HepG2 (cell line): ENCODE results near the gene ENC1. TPM values are rescaled to one million over a fixed set of nuclear protein-coding genes. Genes with fewer than 3 reads are reported as not detected.

Experiments used
- BRD4 ChIP-seq: sonication (generic); formaldehyde crosslinking; IDR thresholded peaks from 2 replicates; pipeline ENCODE4 v1.4.0; 2020; ENCODE audit warnings: missing genetic modification reagents
- CBX2 ChIP-seq, 2 experiments: fragments of 200-600 bp in 1 of 2; sonication (generic); formaldehyde crosslinking in 1 of 2; IDR thresholded peaks; 2 replicates each; pipeline versions ENCODE4 v1.7.0 to v1.8.1; 2018 to 2022; ENCODE audit warnings: low read depth in 2 of 2, low read length in 1 of 2, mild to moderate bottlenecking in 1 of 2, missing genetic modification reagents in 1 of 2
- FOXM1 ChIP-seq: sonication (generic); formaldehyde crosslinking; IDR thresholded peaks from 2 replicates; pipeline ENCODE4 v1.5.0; 2020; ENCODE audit warnings: missing genetic modification reagents
- HMG20B ChIP-seq: conservative IDR thresholded peaks from 2 replicates; pipeline ENCODE4 v1.6.1; 2016; ENCODE audit warnings: missing genetic modification reagents, missing compliant biosample characterization
- LBX2 ChIP-seq: sonication (generic); formaldehyde crosslinking; IDR thresholded peaks from 2 replicates; pipeline ENCODE4 v1.5.0; 2020; ENCODE audit warnings: missing genetic modification reagents, mild to moderate bottlenecking, borderline replicate concordance
- MTF2 ChIP-seq: sonication (generic); formaldehyde crosslinking; IDR thresholded peaks from 2 replicates; pipeline ENCODE4 v1.5.0; 2020; ENCODE audit warnings: missing genetic modification reagents, borderline replicate concordance
- PHB2 ChIP-seq: fragments of 450-650 bp; IDR thresholded peaks from 2 replicates; pipeline ENCODE4 v1.6.1; 2018; ENCODE audit not compliant: partially characterized antibody
- PHF20 ChIP-seq: sonication (generic); formaldehyde crosslinking; IDR thresholded peaks from 2 replicates; pipeline ENCODE4 v1.5.0; 2020; ENCODE audit warnings: mild to moderate bottlenecking, missing genetic modification reagents
- RELA ChIP-seq: sonication (generic); formaldehyde crosslinking; IDR thresholded peaks from 2 replicates; pipeline ENCODE4 v1.4.0; 2020; ENCODE audit warnings: missing genetic modification reagents
- SCMH1 ChIP-seq: sonication (generic); formaldehyde crosslinking; IDR thresholded peaks from 2 replicates; pipeline ENCODE4 v1.9.0; 2021; ENCODE audit warnings: missing genetic modification reagents, mild to moderate bottlenecking, borderline replicate concordance
- SRY ChIP-seq: sonication (generic); formaldehyde crosslinking; IDR thresholded peaks from 2 replicates; pipeline ENCODE4 v1.8.0; 2022; ENCODE audit warnings: mild to moderate bottlenecking, missing genetic modification reagents
- STAT5B ChIP-seq: sonication (generic); formaldehyde crosslinking; IDR thresholded peaks from 2 replicates; pipeline ENCODE4 v1.4.0; 2020; ENCODE audit warnings: missing genetic modification reagents
- SUZ12 ChIP-seq: fragments of 150-350 bp; IDR thresholded peaks from 2 replicates; pipeline ENCODE4 v1.6.1; 2014; ENCODE audit warnings: low read depth, low read length
- TFAP4 ChIP-seq: sonication (generic); IDR thresholded peaks from 2 replicates; pipeline ENCODE4 v1.6.1; 2016; ENCODE audit warnings: low read depth, borderline replicate concordance
- THAP9 ChIP-seq: sonication (generic); formaldehyde crosslinking; IDR thresholded peaks from 2 replicates; pipeline ENCODE4; 2020; ENCODE audit warnings: missing genetic modification reagents, mild to moderate bottlenecking, borderline replicate concordance
- ZBTB3 ChIP-seq: sonication (generic); formaldehyde crosslinking; IDR thresholded peaks from 2 replicates; pipeline ENCODE4 v1.4.0; 2020; ENCODE audit warnings: low read depth, mild to moderate bottlenecking, moderate library complexity, missing genetic modification reagents, borderline replicate concordance
- ZNF142 ChIP-seq: sonication (generic); formaldehyde crosslinking; IDR thresholded peaks from 2 replicates; pipeline ENCODE4 v1.4.0; 2020; ENCODE audit warnings: missing genetic modification reagents
- ZNF235 ChIP-seq: sonication (generic); formaldehyde crosslinking; IDR thresholded peaks from 2 replicates; pipeline ENCODE4 v1.8.1; 2023; ENCODE audit warnings: mild to moderate bottlenecking, missing genetic modification reagents, borderline replicate concordance
- ZNF430 ChIP-seq: sonication (generic); formaldehyde crosslinking; IDR thresholded peaks from 2 replicates; pipeline ENCODE4 v1.9.0; 2021; ENCODE audit warnings: mild to moderate bottlenecking, missing genetic modification reagents
- polyA plus RNA-seq, 8 experiments: library from polyadenylated mRNA; depleted of rRNA in 3 of 8; stranded (reverse) in 7 of 8; unstranded in 1 of 8; fragments of >200 nt; fragmentation: Illumina TruSeq in 4 of 8; extraction: Trizol in 4 of 8; gene quantifications; 2 replicates each; pipeline versions ENCODE4 v1.2.1 to v1.2.3, GENCODE V29; 2011 to 2016; ENCODE audit warnings: low read depth in 4 of 8, missing spikeins in 1 of 8, mixed read lengths in 1 of 8; ENCODE audit not compliant: insufficient read depth in 1 of 8
- total RNA-seq, 5 experiments: library from RNA; depleted of rRNA; stranded (reverse); fragments of >200 nt; fragmentation: Illumina TruSeq; extraction: Trizol; gene quantifications; 2 replicates each; pipeline ENCODE4 v1.2.3, GENCODE V29; 2016; ENCODE audit warnings: low read depth in 1 of 5

Gene ENC1
- total and polyA plus RNA-seq, 2 of the 13 experiments (the other 11 are each of a cell fraction or from before 2014, with no cell fraction given), result 63.8 to 64.4 TPM

GRCh38 chr5:74640954-74641734, 616 bp upstream of the ENC1 start (continued):
- TF ChIP-seq ZNF142 (CRISPR knock-in tag), result no peak
- TF ChIP-seq PHF20 (CRISPR knock-in tag), result 0 out of 2 replicates have a peak, but pooled peaks have one; percentile 7
- no peak for TF ChIP-seq SRY (CRISPR knock-in tag)
- TF ChIP-seq ZNF430 (CRISPR knock-in tag), result 0 out of 2 replicates have a peak, but pooled peaks have one; percentile 12
- 0 out of 2 replicates have a peak, but pooled peaks have one; percentile 37 for TF ChIP-seq STAT5B
- no peak for TF ChIP-seq RELA (CRISPR knock-in tag)
- TF ChIP-seq SCMH1 (CRISPR knock-in tag), result no peak
- no peak; the same call in 1 of the 2 replicates for TF ChIP-seq MTF2 (CRISPR knock-in tag)
- no peak for TF ChIP-seq SUZ12
- TF ChIP-seq PHB2, result no peak
- no peak for TF ChIP-seq ZBTB3 (CRISPR knock-in tag)
- TF ChIP-seq TFAP4, result peak; percentile 38; the same call in 1 of the 2 replicates
- no peak for TF ChIP-seq BRD4 (CRISPR knock-in tag)
- TF ChIP-seq LBX2, result no peak
- peak; percentile 22; the same call in 1 of the 2 replicates for TF ChIP-seq HMG20B (CRISPR knock-in tag)
- TF ChIP-seq THAP9, result no peak; the same call in 1 of the 2 replicates
- no peak for TF ChIP-seq CBX2 (IDR thresholded peaks at IDR 0.05; ENCODE audit: low read depth, low read length)
- TF ChIP-seq CBX2 (CRISPR knock-in tag; IDR thresholded peaks at IDR 0.05; ENCODE audit: low read depth), result no peak
- no peak for TF ChIP-seq ZNF235
- peak; percentile 97 for TF ChIP-seq FOXM1 (CRISPR knock-in tag)
